Esophagus squamous epithelium (tissue), 5 donors: ENCODE results near the gene SEC16B. TPM values are rescaled to one million over a fixed set of nuclear protein-coding genes. Genes with fewer than 3 reads are reported as not detected.

Experiments
- DNase-seq: peaks from one replicate; lab custom pipeline; 2025; lab: John Stamatoyannopoulos, UW
- H3K27ac ChIP-seq, 4 donors: fragments of 200-600 bp; sonication (generic); one replicate each; pipeline ENCODE4 v1.5.1; 2016 to 2019; ENCODE audit warnings: mild to moderate bottlenecking in 1 of 4
- H3K27me3 ChIP-seq, 4 donors: fragments of 200-600 bp; sonication (generic); 1 replicate in 3 of 4; 2 replicates in 1 of 4; pipeline versions ENCODE4 v1.5.1 to v1.6.0; 2017 to 2021; ENCODE audit warnings: antibody characterized with exemption in 1 of 4
- H3K36me3 ChIP-seq, 3 donors: fragments of 200-600 bp; sonication (generic); one replicate each; pipeline ENCODE4 v1.5.1; 2016 to 2019
- H3K4me1 ChIP-seq, 3 donors: fragments of 200-600 bp; sonication (generic); one replicate each; pipeline ENCODE4 v1.5.1; 2017 to 2019
- H3K4me3 ChIP-seq, 4 donors: fragments of 200-600 bp; sonication (generic); 1 replicate in 3 of 4; 2 replicates in 1 of 4; pipeline ENCODE4 v1.5.1; 2016 to 2019; ENCODE audit warnings: mild to moderate bottlenecking in 2 of 4, moderate library complexity in 1 of 4
- H3K9me3 ChIP-seq, 3 donors: fragments of 200-600 bp; sonication (generic); one replicate each; pipeline ENCODE4 v1.5.1; 2016 to 2019
- CTCF ChIP-seq, 6 experiments: fragments of 450-650 bp in 4 of 6; fragments of 200-600 bp in 2 of 6; sonication (generic) in 2 of 6; IDR thresholded peaks; one replicate each; pipeline ENCODE4 v1.5.1; 2016 to 2019; ENCODE audit warnings: antibody characterized with exemption in 6 of 6, mild to moderate bottlenecking in 4 of 6, moderate library complexity in 4 of 6
- POLR2A ChIP-seq, 4 donors: fragments of 450-650 bp; IDR thresholded peaks; one replicate each; pipeline ENCODE4 v1.6.1; 2017; ENCODE audit warnings: antibody characterized with exemption in 4 of 4, mild to moderate bottlenecking in 4 of 4, moderate library complexity in 3 of 4
- WGBS, 2 donors: methylation state at CpG; one replicate each; pipeline ENCODE4 v1.1.5; 2018; 5-methylcytosine and 5-hydroxymethylcytosine counted together
- intact Hi-C: fragments of 100-400 bp; cut with DNase I; formaldehyde crosslinking; loops from one replicate; pipeline ENCODE4 v1.15.0; 2022
- total RNA-seq, 4 donors: library from RNA; depleted of rRNA; stranded (reverse); fragments of >200 nt; gene quantifications; one replicate each; pipeline ENCODE4 v1.1.0, GENCODE V29; 2016
- donor health status: DM: yes; HTN: yes; CAD: no.

The SEC16B gene
- 1 to 10 TPM in 2 of 4 donors, under 1 TPM in 2; 0.61 to 2.1 (median 1.3) TPM for total RNA-seq

GRCh38 chr1:177969825-177970371 is at the start of gene SEC16B:
Gene SEC16B (minus strand): TSS chr1:177970058. CDS start chr1:177967981, 2,077 bp downstream.
- peaks cover 0 to 20% (median 0%) of the 10 kb centered on the region in 3 donors for H3K36me3 ChIP-seq
- DNase-seq = no peak
- peak within 1 kb of the TSS in 1 of 4 donors; percentile 32 for H3K4me3 ChIP-seq
- H3K27me3 ChIP-seq = no peaks in the 10 kb centered on the region
- intact Hi-C loops = no loop called here
- TF ChIP-seq CTCF (IDR thresholded peaks at IDR 0.05) = no peak
- no peak for TF ChIP-seq POLR2A (IDR thresholded peaks at IDR 0.05)
- H3K9me3 ChIP-seq = no peaks in the 10 kb centered on the region
- no peak within 1 kb of the TSS for H3K27ac ChIP-seq
- WGBS, 2 donors = 64 to 85% methylated on average over 5 to 10 of the region's 12 CpGs
- no peaks in the 10 kb centered on the region for H3K4me1 ChIP-seq

- TF ChIP-seq CTCF (IDR thresholded peaks at IDR 0.05) (no peak), POLR2A (IDR thresholded peaks at IDR 0.05) (no peak)
Observed at GRCh38 chr1:178019622-178020021, 49.8 kb upstream of the SEC16B start.

GRCh38 chr1:178019208-178019607 is 49.4 kb upstream of the SEC16B start:
- Histone ChIP-seq H3K27ac (no peak overlapping the region), H3K4me1 (no peaks in the 10 kb centered on the region), H3K9me3 (peaks cover 0 to 7% (median 0%) of the 10 kb centered on the region in 3 donors), H3K4me3 (no peak overlapping the region), H3K36me3 (peaks cover 0 to 55% (median 0%) of the 10 kb centered on the region in 3 donors), H3K27me3 (no peaks in the 10 kb centered on the region)
- TF ChIP-seq POLR2A (IDR thresholded peaks at IDR 0.05) = no peak
- TF ChIP-seq CTCF (IDR thresholded peaks at IDR 0.05) = no peak
- no peak for DNase-seq
- 71 to 94% methylated on average over 1 of the region's 1 CpG for WGBS, 2 donors
- intact Hi-C loops = no loop called here

More at GRCh38 chr1:178019622-178020021, 49.8 kb upstream of the SEC16B start:
- Histone ChIP-seq H3K4me3 (no peak overlapping the region), H3K27me3 (no peaks in the 10 kb centered on the region), H3K27ac (no peak overlapping the region), H3K4me1 (no peaks in the 10 kb centered on the region), H3K36me3 (peaks cover 0 to 55% (median 0%) of the 10 kb centered on the region in 3 donors), H3K9me3 (peaks cover 0 to 7% (median 0%) of the 10 kb centered on the region in 3 donors)
- no peak for DNase-seq
- intact Hi-C loops = no loop called here
- WGBS, 2 donors = 67 to 78% methylated on average over 2 of the region's 2 CpGs

GRCh38 chr1:178017517-178017916 is 47.7 kb upstream of the SEC16B start:
- intact Hi-C loops = no loop called here
- WGBS, 2 donors = 96 to 97% methylated on average over 2 of the region's 2 CpGs
- no peaks in the 10 kb centered on the region for H3K27me3 ChIP-seq
- TF ChIP-seq POLR2A (IDR thresholded peaks at IDR 0.05) (no peak), CTCF (IDR thresholded peaks at IDR 0.05) (no peak)
- peaks cover 0 to 7% (median 0%) of the 10 kb centered on the region in 3 donors for H3K9me3 ChIP-seq
- no peaks in the 10 kb centered on the region for H3K4me1 ChIP-seq
- no peak for DNase-seq
- no peak overlapping the region for H3K4me3 ChIP-seq
- H3K36me3 ChIP-seq = peaks cover 0 to 55% (median 0%) of the 10 kb centered on the region in 3 donors
- H3K27ac ChIP-seq = no peak overlapping the region

GRCh38 chr1:178011864-178012503 is 42.1 kb upstream of the SEC16B start:
- DNase-seq = no peak
- Histone ChIP-seq H3K27ac (no peak overlapping the region), H3K4me1 (peaks cover 0 to 12% (median 0%) of the 10 kb centered on the region in 3 donors), H3K36me3 (peaks cover 0 to 17% (median 0%) of the 10 kb centered on the region in 3 donors), H3K4me3 (no peak overlapping the region), H3K9me3 (no peaks in the 10 kb centered on the region), H3K27me3 (no peaks in the 10 kb centered on the region)
- TF ChIP-seq CTCF (IDR thresholded peaks at IDR 0.05) = no peak
- no peak for TF ChIP-seq POLR2A (IDR thresholded peaks at IDR 0.05)
- intact Hi-C loops = no loop called here
- WGBS, 2 donors = 84 to 85% methylated on average over 2 of the region's 2 CpGs
